Measurements from ENCODE around the gene JAK2.
"Not testable (repeated sequence)": the region's sequence is repeated elsewhere in the genome, so short reads cannot be mapped to it uniquely, and the experiment has no call there.

Gene JAK2

GRCh38 chr9:4984621-4985385 lies at the start of gene JAK2:
Gene JAK2, plus strand, starts transcription at chr9:4985272. Its CDS starts 36,716 bp downstream, at chr9:5021988.
- TF ChIP-seq CTCF (IDR thresholded peaks at IDR 0.05; ENCODE audit: control extremely low read depth, extremely low read depth, low read depth, missing control alignments), result peak; percentile 65
- ChIA-PET POLR2A (interaction anchor here (0.6 kb wide), 1 partner anchor 39 kb away, joined by 3 read pairs; no protein-coding TSS in a partner anchor), CTCF (interaction anchor here (0.6 to 6.6 kb wide), 13 partner anchors 9 to 616 kb away, joined by 3 to 71 read pairs (median 3); no protein-coding TSS in a partner anchor)
- peak; percentile 77 for DNase-seq (ENCODE audit: extremely low spot score)

DNA sequence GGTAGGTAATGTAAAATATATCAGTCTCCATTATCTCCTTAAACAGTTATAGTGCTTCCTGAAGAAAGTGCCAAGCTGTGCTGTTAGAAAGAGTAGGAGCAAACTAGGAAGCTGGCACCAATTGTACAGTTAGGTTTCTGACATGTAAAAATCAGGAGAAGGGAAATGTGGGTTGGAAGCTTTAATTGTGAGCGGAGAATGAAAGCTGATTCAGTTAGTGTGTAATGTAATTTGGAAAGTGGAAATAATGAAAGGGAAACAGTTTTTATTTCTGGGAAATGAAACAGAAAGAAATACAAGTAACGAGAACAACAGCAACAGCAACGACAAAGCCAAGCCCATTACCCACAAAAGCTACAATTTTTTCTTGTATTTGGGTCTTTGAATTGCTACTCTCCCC lies 48.8 kb upstream of the JAK2 start:
- ChIA-PET CTCF (interaction anchor here (5.4 kb wide), 1 partner anchor 12 kb away, joined by 23 read pairs; no protein-coding TSS in a partner anchor), POLR2A (no interaction called here)
- DNase-seq (ENCODE audit: extremely low spot score), result peak; percentile 35
- no peak for TF ChIP-seq CTCF (IDR thresholded peaks at IDR 0.05; ENCODE audit: control extremely low read depth, extremely low read depth, low read depth, missing control alignments)

- peak; percentile 33 for DNase-seq (ENCODE audit: extremely low spot score)
- no peak for TF ChIP-seq CTCF (IDR thresholded peaks at IDR 0.05; ENCODE audit: control extremely low read depth, extremely low read depth, low read depth, missing control alignments)
- CTCF ChIA-PET, result interaction anchor here (5.4 kb wide), 1 partner anchor 13 kb away, joined by 23 read pairs; no protein-coding TSS in a partner anchor
- POLR2A ChIA-PET, result no interaction called here
These were observed 48.2 kb upstream of the JAK2 start for GRCh38 chr9:4936823-4937222.

DNA sequence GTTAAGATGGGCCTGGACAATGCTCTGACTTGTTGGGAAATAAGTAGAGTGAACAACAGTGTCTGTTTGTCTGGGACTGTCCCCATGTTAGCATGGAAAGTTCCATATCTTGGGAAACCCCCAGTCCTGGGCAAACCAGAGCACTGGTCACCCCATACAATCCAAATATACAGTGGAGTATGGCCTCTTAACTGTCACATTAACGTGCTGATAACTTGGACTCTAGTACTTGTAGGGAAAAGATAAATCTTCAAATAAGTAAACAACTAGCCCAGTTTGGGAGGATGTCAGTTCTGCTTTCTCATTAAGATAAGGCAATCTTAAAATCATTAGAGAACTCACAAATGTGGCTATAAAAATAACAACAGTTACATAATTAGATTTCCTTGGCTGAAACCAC lies 47.6 kb upstream of the JAK2 start:
- ChIA-PET CTCF (interaction anchor here (1.0 to 5.4 kb wide), 2 partner anchors 13 to 36 kb away, joined by 3 to 23 read pairs; no protein-coding TSS in a partner anchor), POLR2A (no interaction called here)
- DNase-seq (ENCODE audit: extremely low spot score), result no peak
- no peak for TF ChIP-seq CTCF (IDR thresholded peaks at IDR 0.05; ENCODE audit: control extremely low read depth, extremely low read depth, low read depth, missing control alignments)

DNA sequence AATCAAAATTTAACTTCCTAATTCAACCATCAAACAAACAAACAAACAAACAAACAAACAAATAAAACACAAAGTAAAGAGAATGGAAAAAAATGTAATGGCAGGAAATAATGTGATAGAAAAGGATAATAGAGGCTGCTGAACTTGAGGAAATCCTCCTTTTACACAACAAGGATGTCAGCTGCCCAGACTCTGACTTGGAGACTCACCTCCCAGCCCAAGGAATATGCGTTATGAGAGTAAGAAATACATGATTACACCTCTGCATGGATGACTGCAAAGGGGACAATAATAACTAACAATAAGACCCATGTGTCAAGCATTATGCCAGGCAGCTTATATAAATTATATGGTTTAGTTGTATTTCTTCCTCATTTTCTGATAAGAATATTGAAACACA lies 46.6 kb upstream of the JAK2 start:
- TF ChIP-seq CTCF (IDR thresholded peaks at IDR 0.05; ENCODE audit: control extremely low read depth, extremely low read depth, low read depth, missing control alignments), result no peak
- DNase-seq (ENCODE audit: extremely low spot score), result no peak
- CTCF ChIA-PET, result interaction anchor here (0.7 to 5.4 kb wide), 7 partner anchors 14 to 49 kb away, joined by 3 to 23 read pairs (median 4); partner anchors contain the start of gene JAK2
- POLR2A ChIA-PET, result no interaction called here

GRCh38 chr9:4939118-4939561 lies 45.9 kb upstream of the JAK2 start:
- peak; percentile 27 for DNase-seq (ENCODE audit: extremely low spot score)
- ChIA-PET POLR2A (no interaction called here), CTCF (interaction anchor here (0.7 to 5.4 kb wide), 6 partner anchors 14 to 48 kb away, joined by 3 to 23 read pairs (median 4); partner anchors contain the start of gene JAK2)
- TF ChIP-seq CTCF (IDR thresholded peaks at IDR 0.05; ENCODE audit: control extremely low read depth, extremely low read depth, low read depth, missing control alignments), result no peak

- DNase-seq (ENCODE audit: extremely low spot score); POLR2A ChIA-PET: not testable (repeated sequence)
- CTCF ChIA-PET, result interaction anchor here (1.4 to 1.8 kb wide), 3 partner anchors 17 to 193 kb away, joined by 3 to 6 read pairs (median 5); partner anchors contain the start of gene JAK2
These were observed 42.9 kb upstream of the JAK2 start for GRCh38 chr9:4942042-4942691.

Data from GM10248 (cell line).